SKM-1 treated with dmso at 0.1 percent for 144 hours (cell line): ENCODE data around the gene CLIC1.
"Not testable (repeated sequence)": the region's sequence is repeated elsewhere in the genome, so short reads cannot be mapped to it uniquely, and the experiment has no call there.

Experiments used
- DNase-seq: peaks from one replicate; lab custom pipeline; 2025; ENCODE audit not compliant: unreplicated experiment; lab: John Stamatoyannopoulos, UW

Gene CLIC1

DNA sequence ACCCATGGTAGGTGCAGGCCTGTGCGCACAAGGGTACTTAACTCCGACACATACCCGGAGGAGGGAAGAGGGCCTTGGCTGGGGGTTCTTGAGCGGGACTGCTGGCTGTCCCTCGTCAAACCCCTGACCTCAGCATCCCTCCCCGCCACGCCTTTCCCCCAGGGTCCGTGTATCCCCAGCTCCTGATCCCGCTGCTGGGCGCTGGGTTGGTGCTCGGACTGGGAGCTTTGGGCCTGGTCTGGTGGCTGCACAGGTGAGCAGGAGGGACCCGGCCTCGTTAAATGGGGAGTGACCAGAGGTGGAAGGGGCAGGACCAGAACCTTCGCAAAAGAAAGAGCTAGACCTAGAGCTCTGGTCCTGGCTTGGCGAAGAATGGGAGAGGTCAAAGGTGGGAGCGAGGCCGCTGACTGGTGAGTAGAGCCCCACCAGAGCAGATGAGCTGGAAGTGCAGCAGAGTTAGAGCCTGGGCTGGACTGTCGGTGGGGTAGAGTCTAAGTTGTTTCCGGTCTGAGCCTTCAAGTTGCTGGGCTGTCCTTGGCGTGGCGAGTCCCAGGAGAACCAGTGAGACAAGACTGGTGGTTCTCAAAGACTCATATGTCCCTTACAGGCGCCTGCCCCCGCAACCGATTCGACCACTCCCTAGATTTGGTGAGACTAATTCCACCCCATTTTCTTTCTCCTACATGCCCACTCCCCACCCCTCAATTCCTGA lies 12.2 kb downstream of the CLIC1 start:
- DNase-seq = no peak

DNA sequence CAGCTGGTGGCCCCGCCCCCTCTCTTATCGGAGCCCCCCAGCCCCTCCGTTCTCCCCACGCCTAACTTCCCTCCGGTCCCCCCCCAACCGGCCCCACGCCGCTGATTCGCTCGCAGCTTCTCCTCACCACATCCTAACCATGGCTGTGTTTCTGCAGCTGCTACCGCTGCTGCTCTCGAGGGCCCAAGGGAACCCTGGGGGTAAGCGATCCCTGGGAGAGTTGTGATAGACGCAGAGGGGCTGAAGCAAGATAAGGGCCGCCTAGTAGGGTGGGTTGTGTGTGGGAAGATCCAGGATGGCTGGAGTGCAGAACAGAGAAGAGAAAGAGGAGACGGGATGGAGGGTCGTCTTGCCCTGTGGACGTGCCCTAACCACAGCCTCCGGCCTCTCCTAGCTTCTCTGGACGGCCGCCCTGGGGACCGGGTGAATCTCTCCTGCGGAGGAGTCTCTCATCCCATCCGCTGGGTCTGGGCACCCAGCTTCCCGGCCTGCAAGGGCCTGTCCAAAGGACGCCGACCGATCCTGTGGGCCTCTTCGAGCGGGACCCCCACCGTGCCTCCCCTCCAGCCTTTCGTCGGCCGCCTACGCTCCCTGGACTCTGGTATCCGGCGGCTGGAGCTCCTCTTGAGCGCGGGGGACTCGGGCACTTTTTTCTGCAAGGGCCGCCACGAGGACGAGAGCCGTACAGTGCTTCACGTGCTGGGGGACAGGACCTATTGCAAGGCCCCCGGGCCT lies 12.9 kb downstream of the CLIC1 start, which contains the start of gene MPIG6B:
MPIG6B (plus strand) TSS at position 129 of the 735 bp plus-strand sequence; CDS start at position 140, 11 bp downstream.
- no peak for DNase-seq

DNA sequence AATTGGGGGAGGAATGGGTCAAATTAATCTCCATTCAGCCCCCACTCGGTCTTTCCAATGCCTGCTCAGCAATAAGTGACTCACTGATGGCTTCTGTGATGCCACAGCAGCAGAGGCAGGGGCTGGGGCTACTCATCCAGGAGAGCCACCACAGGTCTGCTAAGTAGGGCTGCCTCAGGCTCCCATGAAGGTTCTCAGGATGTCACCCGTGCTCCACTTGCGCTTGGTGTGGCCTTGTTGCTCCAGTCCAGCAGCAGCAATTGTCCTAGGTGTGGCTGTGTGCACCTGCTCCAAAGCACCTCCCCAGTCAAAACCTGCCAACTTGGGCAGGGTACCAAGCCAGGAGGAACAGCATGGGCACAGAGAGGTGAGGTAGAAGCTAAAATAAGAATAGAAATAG lies 14.2 kb downstream of the CLIC1 start:
- DNase-seq = no peak

DNA sequence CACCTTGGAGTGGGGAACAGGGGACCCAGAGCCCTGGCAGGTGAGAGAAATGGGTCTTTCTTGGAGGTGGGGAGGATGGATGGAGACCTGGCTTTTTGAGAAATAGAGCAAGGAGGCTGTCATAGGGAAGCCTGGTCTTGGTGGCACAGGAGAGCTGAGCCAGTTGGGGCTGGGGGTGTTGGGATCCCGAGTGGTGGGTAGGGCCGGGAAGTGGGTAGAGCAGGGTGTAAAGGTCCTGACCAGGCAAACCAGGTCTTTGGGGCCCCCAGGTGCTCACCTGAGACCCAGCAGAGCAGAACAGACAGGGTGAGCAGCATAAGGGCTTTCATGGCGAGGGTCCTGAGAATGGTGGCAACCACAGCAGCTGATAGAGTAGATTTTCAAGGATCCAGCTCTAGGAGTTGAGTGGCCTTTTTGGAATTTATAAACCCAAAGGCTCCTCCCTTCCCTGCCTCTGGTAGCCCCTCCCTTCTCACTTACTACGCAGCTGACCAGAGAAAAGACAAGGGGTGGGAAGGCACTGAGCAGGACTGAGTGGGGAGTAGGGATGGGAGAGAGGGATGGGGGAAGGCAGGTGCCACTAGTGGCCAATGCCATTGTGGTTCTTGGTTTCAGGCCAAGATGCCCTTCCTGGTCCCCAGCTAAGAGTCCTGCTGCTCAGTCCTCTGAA lies 14.8 kb downstream of the CLIC1 start, which contains the start of gene LY6G6C:
LY6G6C (minus strand) TSS at position 396 of the 670 bp plus-strand sequence; CDS start at position 329, 67 bp downstream.
- DNase-seq = no peak

DNA sequence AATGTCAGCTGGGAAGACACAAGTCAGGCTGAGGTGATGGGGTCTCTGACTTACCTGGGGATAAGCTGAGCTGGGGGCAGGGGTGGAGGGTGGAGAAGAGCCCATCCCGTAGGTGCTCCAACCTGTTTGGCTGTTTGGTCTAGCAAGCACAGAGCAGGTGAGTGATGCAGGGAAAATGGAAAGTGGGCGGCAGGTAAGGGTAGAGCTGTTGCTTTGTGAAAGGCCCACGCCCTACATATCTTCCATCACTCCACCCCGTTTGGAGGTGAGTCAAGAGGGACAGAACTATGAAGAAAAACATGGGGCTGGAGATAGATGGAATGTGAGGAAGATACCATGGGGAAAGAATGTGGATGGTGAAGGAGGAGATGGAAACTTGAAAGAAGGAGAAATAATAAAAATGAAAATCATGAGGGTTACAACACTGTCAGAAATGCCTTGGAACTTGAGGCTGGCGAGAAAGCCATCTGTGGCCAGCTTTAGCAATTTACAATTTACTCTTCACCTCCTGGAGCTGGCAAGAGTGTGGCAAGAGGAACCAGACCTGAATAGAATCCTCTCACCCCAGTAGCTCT lies 16.0 kb downstream of the CLIC1 start:
- DNase-seq = no peak

DNA sequence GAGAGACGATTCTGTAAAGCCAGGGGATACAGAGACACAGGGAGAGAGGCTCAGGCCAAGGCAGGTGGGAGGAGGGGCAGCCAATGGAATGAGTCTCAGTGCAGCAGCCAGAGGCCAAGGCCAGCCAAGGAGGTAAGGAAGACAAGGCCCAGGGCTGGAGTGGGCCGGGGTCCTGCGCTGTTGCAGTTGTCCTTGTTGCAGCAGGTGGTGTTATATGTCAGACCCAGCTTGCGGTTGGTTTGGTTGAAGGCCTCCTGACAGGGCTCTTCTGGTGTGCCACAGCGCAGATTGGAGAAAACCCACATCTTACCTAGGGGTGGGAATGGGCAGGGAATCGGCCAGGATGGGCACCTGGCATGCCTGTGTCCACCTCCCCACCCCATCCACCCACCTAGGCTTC lies 17.3 kb downstream of the CLIC1 start:
- no peak for DNase-seq

DNA sequence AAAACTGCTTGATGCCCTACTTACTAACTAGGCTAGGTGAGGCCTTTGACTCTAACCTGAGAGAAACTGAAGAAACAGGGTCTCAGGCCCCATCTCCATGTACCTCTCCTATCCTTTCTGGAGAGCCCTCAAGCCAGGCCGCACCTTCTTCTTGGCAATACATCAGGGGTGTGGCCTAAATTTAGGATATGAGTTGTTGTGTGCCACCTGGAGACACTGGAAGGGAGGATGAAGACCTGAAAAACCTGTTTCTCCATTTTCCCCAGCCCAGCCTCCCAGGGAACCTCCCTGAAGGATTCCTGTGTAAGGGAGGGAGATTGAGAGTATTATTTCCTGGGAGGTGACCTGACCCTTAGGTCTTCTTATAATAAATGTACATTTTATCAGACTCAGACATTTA lies 18.1 kb downstream of the CLIC1 start:
- no peak for DNase-seq

DNA sequence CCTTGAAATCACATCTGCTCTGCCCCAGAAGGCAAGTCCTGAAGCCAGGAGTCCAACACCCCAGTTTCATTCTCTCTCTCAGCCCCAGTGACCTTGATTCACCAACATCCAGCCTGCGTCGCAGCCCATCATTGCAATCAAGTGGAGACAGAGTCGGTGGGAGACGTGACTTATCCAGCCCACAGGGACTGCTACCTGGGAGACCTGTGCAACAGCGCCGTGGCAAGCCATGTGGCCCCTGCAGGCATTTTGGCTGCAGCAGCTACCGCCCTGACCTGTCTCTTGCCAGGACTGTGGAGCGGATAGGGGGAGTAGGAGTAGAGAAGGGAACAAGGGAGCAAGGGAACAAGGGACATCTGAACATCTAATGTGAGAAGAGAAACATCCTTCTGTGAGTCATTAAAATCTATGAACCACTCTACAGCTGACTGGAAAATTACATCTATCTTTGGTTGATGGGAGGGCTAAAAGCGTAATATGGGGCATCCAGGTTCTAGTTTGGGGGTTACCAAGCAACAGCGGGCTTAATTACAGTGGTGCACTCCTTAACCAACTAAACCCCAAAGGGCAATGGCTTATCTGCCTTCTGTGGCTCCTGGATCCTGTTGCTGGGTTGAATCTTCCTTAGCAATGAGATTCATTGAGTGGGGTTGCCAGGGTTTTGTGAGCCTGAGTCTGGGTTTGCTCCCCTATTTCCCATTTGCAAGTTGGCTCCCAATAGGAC lies 18.7 kb downstream of the CLIC1 start:
- DNase-seq = no peak

DNA sequence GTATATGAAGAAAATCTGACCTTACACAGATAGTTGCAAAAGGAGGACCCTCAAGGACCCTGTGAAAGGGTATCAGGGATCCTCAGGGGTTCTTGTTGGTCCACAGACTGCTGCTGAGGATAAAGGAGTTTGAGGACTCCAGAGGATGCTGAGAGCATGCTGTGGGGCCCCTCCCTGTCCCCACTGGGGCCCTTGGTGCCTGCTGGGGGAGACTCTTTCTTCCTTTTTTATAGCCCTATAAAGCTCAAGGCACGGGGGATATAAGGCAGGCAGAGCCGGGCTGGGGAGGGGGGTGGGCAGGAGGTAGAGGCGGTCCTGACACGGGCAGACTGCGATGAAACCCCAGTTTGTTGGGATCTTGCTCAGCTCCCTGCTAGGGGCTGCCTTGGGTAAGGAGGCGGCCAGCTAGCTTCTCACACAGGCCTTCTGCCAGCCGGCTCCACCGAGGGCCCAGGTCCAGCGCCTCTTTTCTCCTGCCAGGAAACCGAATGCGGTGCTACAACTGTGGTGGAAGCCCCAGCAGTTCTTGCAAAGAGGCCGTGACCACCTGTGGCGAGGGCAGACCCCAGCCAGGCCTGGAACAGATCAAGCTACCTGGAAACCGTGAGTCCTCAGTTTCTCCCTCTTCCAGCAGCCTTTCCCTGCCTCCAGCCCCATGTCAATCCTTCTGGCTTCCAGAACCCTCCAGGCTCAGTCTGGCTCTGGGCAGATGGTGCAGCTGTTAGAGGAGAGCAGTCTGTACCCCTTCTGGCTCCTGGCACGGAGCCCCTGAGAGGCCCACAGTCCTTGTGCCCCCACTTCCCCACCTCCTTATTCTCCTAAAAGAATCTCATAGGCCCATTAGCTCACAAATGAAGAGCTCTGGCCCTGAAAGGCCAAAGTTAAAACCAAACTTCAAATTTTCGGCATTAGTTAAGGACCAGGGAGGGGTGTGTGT lies 21.0 kb downstream of the CLIC1 start, which contains the start of gene LY6G6D:
LY6G6D (plus strand) TSS at position 327 of the 937 bp plus-strand sequence; CDS start at position 335, 8 bp downstream.
- no peak for DNase-seq

DNA sequence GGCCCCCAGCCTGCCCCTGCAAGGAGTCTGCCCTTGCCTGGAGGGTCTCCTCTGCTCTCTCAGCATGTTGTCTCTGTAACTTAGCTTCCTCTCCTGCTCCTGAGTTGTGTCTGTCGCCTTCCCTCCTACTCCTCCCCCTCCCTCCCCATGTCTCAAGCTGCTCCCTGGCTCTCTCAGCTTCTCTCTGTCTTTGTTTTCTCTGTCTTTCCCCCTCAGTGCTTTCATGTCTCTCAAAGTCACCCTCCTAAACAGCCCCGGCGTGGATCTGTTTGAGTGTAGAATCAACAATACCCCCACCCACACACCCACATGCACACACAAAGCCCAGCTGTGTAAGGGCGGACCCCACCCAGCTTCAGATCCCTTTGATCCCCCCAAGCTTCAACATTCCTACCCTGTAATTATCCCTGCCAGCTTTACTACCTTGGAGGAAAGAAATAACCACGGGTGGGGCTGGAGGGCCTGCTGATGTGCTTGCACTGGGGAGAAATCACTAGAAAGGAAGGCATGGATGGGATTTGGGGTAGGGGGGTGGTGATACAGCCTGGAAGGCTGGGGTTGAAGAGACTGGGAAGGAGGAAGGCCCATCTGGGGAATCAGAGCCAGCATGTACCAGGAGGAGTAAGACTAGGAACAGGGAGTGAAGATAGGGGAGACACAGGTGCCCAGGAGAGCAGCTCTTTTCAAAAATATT lies 22.2 kb downstream of the CLIC1 start:
- DNase-seq = no peak

DNA sequence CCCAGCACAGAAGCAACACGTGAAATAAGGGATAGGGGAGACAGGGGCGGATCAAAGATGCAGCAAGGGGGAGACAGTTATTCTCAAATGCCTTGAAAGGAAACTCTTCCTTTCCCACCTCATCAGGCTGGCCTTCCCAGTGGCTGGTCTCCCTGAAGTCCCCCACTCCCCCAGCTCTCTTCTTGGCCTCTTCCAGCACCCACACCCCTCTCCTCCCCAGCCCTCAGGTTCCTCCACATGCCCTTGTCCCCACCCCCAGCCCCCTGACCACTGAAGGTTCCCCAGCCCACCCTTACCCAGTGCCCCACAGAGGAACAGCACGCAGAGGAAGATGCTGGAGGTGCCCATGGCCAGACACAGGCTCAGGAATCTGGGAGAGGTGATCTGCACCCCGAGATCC lies 22.9 kb downstream of the CLIC1 start:
- DNase-seq = no peak

DNA sequence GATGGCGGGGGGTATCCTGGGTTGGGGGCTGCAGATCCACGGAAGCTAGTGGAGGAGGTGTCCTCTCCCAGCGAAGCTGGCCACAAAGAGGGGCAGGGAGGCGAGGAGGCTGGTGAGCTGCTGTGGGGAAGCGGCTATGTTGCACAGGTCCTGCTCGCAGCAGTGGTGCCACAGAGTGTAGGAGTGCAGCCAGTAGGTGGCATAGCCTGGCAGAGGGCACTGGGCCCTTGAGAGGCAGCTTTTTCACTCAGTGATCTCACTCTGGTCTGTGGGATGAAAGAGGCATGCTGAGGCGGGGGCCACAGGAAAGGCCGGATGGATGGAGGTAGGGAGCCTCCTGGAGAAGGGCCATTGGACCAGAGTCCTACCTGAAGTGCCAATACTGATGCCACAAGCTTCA lies 24.0 kb downstream of the CLIC1 start:
- no peak for DNase-seq

DNA sequence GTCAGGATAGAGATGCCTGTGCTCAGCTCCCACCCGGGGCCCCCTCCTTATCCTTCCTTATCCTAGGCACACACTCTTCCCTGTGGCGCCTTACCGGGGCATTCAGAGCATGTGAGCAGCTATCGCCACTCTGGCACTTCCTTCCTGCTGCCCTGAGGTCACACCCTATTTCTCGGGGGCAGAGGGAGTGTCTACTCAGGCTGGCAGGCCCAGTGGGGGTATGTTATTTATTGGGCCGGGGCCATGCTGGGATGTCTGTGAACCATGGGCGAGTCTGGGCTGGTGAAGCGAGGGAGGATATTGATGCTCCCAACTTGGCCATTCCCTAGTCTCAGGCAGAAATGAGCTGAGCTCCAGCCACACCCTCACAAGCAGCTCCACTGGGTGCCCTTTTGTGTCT lies 25.1 kb downstream of the CLIC1 start:
- no peak for DNase-seq

DNA sequence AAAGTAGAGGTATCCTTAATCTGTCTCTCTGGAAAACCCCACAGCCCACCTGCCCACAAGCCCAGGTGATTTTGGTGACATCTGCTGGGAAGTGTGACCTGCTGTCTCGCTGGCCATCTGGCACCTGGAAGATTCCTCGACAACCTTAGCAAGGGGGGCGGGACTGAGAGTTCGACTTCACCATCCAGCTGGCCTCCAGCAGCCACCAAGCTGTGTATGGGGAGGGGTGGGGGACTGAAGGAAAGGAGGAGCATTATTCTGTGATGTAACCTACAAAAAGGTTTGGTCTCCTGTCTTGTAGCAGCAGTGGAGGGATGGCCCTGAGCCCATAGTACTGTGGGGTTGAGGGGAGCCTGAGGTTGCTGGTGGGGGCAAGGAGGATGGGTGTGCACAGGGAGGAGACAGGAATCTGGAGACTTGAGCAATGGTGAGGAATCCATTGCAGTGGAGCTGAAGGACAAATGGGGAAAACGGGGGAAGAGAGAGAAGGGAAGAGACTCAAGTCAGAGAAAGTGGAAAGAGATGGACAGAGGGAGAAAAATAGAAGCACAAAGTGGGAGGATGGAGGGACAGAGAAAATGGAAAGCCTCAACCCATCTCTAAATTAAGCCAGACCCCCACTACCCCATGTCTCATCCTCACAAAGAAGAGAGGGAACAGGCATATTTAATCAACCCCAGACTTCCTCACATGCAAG lies 25.7 kb downstream of the CLIC1 start:
- no peak for DNase-seq

DNA sequence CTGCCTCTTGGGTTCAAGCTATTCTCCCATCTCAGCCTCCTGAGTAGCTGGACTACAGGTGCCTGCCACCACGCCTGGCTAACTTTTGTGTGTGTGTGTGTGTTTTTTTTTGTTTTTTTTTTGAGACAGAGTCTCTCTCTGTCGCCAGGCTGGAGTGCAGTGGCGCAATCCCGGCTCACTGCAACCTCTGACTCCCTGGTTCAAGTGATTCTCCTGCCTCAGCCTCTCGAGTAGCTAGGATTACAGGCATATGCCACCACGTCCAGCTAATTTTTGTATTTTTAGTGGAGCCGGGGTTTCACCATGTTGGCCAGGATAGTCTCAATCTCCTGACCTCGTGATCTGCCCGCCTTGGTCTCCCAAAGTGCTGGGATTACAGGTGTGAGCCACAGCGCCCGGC lies 27.2 kb downstream of the CLIC1 start:
- not testable (repeated sequence) for DNase-seq

DNA sequence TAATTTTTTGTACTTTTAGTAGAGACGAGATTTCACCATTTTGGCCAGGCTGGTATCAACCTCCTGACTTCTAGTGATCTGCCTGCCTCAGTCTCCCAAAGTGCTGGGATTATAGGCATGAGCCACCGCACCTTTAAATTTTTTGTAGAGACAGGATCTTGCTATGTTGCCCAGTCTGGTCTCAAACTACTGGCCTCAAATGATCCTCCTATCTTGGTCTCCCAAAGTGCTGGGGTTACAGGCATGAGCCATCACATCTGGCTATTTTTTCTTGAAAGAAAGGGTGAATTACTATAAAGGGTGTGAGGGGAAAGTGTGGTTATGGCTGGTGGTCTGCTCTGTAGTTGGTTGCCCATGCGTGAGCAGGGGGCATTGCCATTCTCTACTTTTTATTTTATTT lies 28.1 kb downstream of the CLIC1 start:
- no peak for DNase-seq

DNA sequence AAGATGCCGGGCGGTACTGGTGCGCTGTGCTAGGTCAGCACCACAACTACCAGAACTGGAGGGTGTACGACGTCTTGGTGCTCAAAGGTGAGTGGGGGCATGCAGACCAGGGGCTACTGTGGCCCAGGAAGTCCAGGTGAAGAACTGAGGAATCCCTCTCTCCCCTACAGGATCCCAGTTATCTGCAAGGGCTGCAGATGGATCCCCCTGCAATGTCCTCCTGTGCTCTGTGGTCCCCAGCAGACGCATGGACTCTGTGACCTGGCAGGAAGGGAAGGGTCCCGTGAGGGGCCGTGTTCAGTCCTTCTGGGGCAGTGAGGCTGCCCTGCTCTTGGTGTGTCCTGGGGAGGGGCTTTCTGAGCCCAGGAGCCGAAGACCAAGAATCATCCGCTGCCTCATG lies 28.6 kb downstream of the CLIC1 start:
- no peak for DNase-seq

DNA sequence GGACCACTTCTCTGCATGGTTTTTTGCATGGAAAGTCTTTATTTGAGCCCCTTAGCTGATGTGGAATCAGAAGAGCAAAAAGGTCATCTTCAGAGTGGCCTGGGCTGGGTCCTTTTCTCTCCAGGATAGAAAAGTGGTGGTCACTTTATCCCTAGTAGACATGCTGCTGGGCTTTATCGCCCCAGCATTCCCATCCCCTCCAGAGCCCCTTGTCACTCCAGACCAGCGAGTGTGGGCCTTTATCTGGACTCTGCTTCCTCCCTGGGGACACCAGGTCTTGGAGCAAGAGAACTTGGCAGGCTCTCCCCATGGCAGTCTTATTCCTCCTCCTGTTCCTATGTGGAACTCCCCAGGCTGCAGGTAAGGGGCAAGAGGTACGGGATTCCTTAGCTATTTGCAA lies 29.7 kb downstream of the CLIC1 start, which contains the start of gene LY6G6F:
LY6G6F (plus strand) TSS at position 268 of the 400 bp plus-strand sequence; CDS start at position 309, 41 bp downstream.
- DNase-seq = no peak
